GM21619 (cell line): Measurements from ENCODE around the gene EMID1.

ENCODE experiments used
- ATAC-seq: cut with Tn5 transposase; IDR thresholded peaks from one replicate; pipeline ENCODE4 v1.9.1; 2021; ENCODE audit not compliant: unreplicated experiment

The EMID1 gene

GRCh38 chr22:29259253-29259899, 53.7 kb downstream of the EMID1 start:
- no peak for ATAC-seq

- ATAC-seq, result no peak
Measured at GRCh38 chr22:29260031-29260560, 54.4 kb downstream of the EMID1 start.

- no peak for ATAC-seq
Measured at GRCh38 chr22:29260601-29261315, 55.1 kb downstream of the EMID1 start.

- no peak for ATAC-seq
Measured at GRCh38 chr22:29263791-29264276, 58.1 kb downstream of the EMID1 start.

- no peak for ATAC-seq
Measured at GRCh38 chr22:29265305-29265704, 59.6 kb downstream of the EMID1 start.

- ATAC-seq, result no peak
Measured at GRCh38 chr22:29265929-29266328, 60.2 kb downstream of the EMID1 start.

GRCh38 chr22:29266564-29267461, 61.1 kb downstream of the EMID1 start:
- no peak for ATAC-seq

GRCh38 chr22:29267462-29267857, 61.8 kb downstream of the EMID1 start:
- ATAC-seq, result no peak

GRCh38 chr22:29267858-29268510, 62.3 kb downstream of the EMID1 start, which contains the start of the genes EWSR1 and RHBDD3:
TSS of gene EWSR1 (plus strand) at chr22:29268268. CDS start at chr22:29268337, 69 bp downstream.
TSS of gene RHBDD3 (minus strand) at chr22:29267981. CDS start at chr22:29265626, 2,355 bp downstream.
- peak; percentile 72 for ATAC-seq

GRCh38 chr22:29268511-29269229, 63.0 kb downstream of the EMID1 start:
- ATAC-seq, result peak; percentile 25

GRCh38 chr22:29269230-29269604, 63.5 kb downstream of the EMID1 start:
- ATAC-seq, result no peak

GRCh38 chr22:29269731-29270474, 64.2 kb downstream of the EMID1 start:
- ATAC-seq, result no peak

- no peak for ATAC-seq
Measured at GRCh38 chr22:29270475-29271271, 65.0 kb downstream of the EMID1 start.

- no peak for ATAC-seq
Measured at GRCh38 chr22:29272624-29273023, 66.9 kb downstream of the EMID1 start.

- no peak for ATAC-seq
Measured at GRCh38 chr22:29275167-29275566, 69.5 kb downstream of the EMID1 start.

GRCh38 chr22:29275819-29276565, 70.3 kb downstream of the EMID1 start:
- no peak for ATAC-seq

GRCh38 chr22:29277927-29278326, 72.2 kb downstream of the EMID1 start:
- no peak for ATAC-seq

- no peak for ATAC-seq
Measured at GRCh38 chr22:29284196-29284595, 78.5 kb downstream of the EMID1 start.
